NCI-H128 (cell line): ENCODE results near the gene MEGF9.

Experiments used
- DNase-seq: peaks from one replicate; lab custom pipeline; 2025; ENCODE audit not compliant: unreplicated experiment; lab: John Stamatoyannopoulos, UW

MEGF9 gene

GRCh38 chr9:120733190-120733589 lies 18.9 kb upstream of the MEGF9 start:
- no peak for DNase-seq

- no peak for DNase-seq
Observed at GRCh38 chr9:120730654-120731514, 16.6 kb upstream of the MEGF9 start.

DNA sequence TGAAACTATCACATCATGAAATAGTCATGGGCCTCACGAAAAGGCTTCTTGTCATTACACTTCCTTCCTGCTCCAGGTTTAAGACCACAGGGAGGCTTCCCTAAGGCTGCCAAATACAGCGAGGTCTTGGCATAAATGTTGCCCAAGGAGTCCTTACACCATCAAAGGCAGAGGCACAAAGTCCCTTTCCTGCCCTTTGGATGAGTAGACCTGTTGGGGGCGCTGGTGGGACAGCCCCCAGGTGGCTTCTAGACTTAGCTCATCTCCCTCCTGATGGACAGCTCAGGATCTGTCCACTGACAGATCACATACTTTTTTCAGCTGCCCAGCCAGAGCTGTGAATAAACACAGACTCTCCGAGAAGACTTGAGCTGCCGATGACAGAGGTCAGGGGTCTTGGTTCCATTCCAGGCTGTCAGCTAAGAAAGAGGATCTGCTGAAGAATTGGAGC lies 15.5 kb upstream of the MEGF9 start:
- DNase-seq, result no peak

- no peak for DNase-seq
Observed at GRCh38 chr9:120726484-120726883, 12.2 kb upstream of the MEGF9 start.

DNA sequence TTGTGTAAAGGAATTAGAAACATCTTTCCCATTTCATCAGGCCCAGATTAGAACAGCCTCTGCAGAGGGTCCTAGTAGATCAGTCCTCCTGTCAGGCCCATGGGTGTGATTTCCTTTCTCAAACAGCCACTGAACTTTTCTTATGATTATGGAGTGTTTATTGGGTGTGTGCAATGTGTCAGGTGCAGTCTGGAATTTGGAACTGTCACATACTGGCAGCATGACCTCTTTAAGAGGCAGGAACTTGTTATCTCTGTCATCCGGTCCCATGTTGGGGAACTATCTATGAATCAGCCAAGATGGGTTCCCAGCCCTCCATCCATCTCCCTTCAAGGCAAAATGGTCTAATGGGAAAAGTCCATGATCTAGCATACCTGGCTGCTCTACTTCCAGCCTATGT lies 11.6 kb upstream of the MEGF9 start:
- no peak for DNase-seq

- no peak for DNase-seq
Observed at GRCh38 chr9:120724757-120725400, 10.6 kb upstream of the MEGF9 start.

- no peak for DNase-seq
Observed at GRCh38 chr9:120723565-120723964, 9.3 kb upstream of the MEGF9 start.

- DNase-seq, result no peak
Observed at GRCh38 chr9:120720404-120720803, 6.1 kb upstream of the MEGF9 start.

DNA sequence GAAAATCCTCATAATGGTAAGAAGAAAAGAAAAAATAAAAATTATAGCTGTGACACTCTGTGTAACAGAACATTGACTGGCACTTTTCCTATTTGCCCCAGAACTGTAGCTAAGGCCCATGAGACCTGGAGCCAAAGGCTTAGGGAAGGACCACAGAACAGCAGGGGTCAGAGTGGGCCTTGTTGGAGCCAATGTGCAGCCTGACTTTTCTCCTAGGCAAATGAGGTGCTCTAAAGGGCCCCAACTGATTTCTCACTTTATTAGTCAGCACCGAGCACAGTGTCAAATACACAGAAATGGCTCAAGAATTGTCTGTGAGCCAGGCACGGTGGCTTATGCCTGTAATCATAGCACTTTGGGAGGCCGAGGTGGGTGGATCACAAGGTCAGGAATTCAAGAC lies 4.0 kb upstream of the MEGF9 start:
- DNase-seq, result no peak

DNA sequence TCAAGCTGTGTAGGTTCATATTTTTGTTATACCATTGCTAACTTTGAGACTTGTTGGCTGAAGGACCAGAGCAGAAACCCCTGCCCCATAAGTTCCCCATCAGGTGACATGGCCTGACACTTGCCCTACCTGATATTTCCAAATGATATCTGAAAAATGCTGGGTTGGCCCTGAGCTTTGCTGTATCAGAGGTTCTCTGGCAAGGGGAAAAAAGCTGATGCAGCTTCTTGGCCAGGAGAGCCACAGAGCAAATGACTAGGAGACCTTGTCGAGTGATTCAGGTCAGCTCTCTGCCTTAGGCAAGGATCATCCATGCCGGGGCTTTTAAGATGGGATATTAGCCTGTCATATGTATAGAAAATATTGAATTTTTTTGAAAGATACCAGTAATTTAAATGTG lies 2.9 kb upstream of the MEGF9 start:
- no peak for DNase-seq

DNA sequence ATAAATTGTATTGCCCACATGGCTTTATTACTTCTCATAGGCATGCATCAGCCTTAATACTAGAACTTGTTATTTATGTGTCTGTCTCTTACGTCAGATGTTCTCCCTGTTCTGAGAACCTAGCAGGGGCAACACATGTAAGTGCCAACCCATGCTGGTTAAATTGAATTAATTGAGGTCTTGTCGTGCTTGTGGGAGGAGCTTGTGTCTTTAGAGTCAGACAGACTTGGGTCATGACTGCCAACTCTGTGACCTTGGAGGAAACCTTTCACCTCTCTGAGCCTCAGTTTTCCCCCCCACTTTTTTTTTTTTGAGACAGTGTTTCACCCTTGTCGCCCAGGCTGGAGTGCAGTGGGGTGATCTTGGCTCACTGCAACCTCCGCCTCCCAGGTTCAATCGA lies 2.2 kb upstream of the MEGF9 start:
- no peak for DNase-seq

DNA sequence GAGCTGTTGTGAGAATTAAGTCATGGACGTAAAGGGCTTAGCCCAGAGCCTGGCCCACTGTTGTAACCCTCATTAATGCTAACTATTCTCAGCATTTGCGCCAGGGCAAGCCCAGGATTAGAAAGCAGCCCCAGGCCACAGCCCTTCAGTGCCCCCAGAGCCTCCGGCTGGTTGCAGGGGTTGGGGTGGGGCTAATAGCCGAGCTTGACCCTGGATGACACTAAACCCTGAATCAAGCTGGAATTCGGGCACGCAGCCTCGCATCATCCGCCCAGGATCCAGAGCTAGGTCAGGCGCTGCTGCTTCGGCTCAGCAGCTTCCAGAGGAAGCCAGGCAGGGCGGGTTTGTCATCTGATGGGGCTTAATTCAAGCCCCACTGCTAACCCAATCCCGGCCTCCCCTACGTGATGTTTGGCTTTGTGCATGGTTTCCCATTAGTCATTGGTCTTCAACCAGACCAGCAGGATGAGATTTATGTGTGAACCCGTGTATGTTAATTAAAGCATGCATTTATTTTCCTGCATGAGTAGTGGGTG lies 1.2 kb upstream of the MEGF9 start:
- no peak for DNase-seq

DNA sequence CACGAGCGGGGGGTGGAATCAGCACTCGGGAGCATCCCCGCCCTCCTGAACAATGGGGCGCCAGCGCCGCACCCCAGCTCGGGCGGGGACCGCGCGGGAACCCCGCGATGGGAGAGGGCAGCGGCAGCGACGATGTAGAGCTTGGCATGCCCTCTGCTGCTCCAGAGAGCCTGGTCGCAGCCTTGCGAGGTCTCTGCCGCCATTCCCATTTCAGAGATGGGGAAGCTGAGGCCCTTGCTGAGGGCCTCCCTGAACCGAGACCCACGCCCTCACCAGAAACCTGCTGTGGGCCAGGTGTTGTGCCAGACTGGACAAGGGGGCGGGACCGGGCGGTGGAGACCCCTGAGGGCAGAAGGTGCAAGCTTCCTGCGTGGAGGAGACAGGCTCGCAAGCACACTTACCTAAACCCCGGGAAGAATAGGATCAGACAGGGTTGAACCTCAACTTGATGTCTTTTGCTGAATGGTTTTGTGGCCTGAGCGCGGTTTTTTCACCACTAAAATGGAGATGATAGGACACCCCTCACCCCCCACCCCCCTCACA lies 647 bp upstream of the MEGF9 start:
- DNase-seq, result no peak

DNA sequence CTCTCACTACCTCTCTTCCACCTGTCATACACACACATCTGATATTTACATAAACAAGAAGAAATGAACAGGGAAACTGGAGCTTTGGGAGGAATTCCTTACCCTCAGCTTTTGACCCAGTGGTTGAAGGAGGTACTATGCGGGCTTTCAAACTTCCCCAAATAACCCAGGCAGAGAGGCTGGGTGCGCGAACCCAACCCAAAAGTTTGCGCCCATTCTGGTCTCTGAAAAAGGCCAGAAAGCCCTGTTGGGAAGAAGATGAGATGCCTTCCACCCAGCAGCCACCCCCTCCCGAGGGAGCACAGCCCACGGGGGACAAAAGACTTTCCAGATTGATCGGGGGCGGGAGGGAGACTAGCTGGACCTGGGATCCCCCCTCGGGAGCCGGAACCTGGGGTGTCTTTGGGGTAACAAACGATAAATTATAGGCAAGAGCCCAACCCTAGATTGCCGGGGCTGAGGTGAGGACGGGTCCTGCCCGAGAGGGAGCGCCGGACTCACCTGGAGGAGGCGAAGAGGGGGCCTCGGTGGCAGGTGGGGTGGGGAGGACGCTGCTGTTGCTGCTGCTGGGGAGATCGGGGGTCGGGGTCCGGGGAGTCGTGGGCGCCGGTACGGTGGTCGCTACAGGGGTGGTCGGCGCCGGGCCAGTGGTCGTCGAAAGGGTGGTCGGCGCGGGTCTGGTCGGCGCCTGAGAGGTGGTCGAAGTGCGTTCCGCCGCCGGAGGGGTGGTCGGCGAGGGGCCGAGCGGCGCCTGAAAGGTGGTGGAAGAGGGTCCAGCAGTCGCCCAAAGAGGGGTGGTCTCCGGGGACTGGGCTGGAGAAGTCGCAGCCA lies 798 bp downstream of the MEGF9 start:
- no peak for DNase-seq

GRCh38 chr9:120712539-120713031 lies 1.7 kb downstream of the MEGF9 start:
- DNase-seq, result no peak

- no peak for DNase-seq
Observed at GRCh38 chr9:120711841-120712538, 2.3 kb downstream of the MEGF9 start.

- no peak for DNase-seq
Observed at GRCh38 chr9:120711354-120711753, 2.9 kb downstream of the MEGF9 start.

DNA sequence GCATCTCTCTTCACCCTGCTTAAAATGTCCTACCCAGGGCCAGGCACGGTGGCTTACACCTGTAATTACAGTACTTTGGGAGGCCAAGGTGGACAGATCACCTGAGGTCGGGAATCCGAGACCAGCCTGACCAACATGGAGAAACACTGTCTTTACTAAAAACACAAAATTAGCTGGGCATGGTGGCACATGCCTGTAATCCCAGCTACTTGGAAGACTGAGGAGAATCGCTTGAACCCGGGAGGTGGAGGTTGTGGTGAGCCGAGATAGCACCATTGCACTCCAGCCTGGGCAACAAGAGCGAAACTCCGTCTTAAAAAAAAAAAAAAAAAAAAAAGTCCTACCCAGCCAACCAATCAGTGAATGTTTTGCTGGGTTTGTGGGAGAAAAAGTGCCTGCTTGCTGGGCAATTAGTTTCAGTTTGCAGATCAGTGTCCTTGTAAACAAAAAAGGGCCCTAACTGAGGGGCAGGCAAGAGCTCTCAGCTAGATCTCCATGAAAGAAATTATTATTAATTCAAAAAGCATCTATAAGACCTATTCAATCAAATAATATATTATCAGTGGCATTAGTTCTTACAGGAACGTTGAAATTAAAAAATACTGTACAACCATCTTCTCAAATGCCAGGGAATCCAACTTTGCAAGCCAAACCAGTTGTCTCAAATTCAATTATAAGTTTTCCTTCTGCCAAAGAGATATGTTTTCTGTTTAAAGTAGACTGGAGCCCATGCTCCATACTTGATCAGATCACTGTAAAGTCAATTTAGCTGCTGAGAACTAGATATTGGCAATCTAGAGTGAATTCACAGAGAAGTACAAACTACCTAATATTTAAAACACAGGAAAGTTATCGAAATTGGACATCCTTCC lies 3.9 kb downstream of the MEGF9 start:
- DNase-seq, result no peak

DNA sequence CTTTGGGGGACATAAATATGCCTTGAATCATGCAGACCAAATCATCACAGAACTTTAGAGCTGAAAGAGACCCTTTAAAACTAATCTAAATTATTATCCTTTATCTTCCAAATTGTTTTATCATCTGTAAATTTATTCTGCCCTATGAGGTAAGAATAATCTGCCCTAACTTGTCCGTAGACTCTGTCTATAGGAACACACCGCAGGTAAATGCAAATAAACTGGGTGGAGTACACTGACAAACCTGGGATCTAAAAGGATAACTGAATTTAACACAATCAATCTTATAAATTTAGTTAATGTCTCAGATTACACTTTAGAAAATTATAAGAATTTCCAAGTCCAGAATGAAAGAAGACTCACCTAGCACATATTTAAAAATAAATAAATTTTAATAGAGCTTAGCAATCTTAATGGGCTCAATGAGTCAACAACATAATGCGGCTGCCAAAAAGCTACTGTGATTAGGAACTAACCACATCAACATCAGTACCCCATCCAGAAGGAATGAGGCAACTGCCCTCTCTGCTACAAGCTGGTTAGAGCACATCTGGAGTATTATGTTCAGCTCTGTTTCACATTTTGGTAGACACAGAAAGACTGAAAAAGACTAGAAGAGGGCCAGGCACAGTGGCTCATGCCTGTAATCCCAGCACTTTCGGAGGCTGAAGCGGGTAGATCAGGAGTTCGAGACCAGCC lies 5.6 kb downstream of the MEGF9 start:
- no peak for DNase-seq
